ENCODE measurements around the gene CASP10.
"Not testable (repeated sequence)": the region's sequence is repeated elsewhere in the genome, so short reads cannot be mapped to it uniquely, and the experiment has no call there.

CASP10 gene

GRCh38 chr2:201156036-201156435 is 26.9 kb upstream of the CASP10 start:
- DNase-seq = no peak

DNA sequence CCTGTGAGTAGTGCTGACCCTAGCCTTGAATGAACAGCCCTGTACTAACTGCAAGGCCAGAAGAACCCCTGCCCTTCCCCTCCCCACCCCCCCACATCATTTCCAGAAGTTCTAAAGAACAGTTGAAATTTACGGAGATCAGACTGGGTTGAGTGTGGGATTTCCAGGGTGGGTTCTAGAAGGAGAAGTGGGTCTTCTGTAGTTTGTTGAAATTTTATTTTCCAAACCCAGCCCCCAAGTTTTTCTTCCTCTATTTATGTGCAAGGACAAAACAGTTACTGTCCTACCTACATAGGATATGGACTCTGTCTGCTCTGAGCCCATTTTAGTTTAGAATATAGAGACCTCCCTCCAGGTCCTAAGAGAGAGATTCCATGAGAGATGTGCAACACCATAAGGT is 26.3 kb upstream of the CASP10 start:
- no peak for DNase-seq

DNA sequence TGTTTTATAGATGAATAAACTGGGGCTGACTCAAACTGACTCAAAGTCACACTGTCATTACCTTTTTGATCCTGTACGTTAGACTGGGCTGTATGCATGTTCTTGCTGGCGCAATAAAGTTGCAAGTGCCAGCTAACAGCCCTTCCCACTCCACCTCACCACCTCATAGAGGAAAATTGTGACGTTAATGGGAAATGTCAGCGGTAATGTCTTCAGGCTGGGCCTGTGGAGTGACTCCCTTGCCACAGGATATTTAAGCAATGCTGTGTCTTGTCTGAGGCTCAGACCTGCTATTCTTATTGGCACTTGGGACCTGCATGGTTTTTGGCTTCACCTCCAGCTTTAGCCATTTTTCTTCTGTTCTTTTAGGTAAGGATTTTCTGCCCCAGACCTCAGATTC is 25.2 kb upstream of the CASP10 start:
- no peak for DNase-seq

- peak; percentile 73 for DNase-seq
Observed at GRCh38 chr2:201158111-201158929, 24.6 kb upstream of the CASP10 start.

- DNase-seq = no peak
Observed at GRCh38 chr2:201164166-201164565, 18.8 kb upstream of the CASP10 start.

DNA sequence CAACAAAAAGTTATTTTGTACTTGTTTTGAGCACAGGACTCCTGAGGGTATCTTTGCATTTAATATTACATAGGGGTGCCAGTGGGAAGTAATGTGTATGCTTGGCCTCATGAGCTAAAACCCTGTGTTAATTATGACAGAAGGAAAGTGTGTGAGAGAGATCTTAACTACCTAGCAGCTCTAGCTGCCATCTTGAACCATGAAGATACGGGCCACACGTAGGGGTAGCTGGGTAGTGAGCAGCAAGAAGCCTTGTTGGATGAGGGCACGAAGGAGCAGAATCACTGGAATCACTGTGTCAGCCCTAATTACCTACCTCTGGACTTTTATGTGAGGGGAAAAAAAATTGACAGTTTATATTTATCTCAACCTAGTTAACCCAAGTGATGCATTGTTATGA is 15.4 kb upstream of the CASP10 start:
- DNase-seq = no peak

DNA sequence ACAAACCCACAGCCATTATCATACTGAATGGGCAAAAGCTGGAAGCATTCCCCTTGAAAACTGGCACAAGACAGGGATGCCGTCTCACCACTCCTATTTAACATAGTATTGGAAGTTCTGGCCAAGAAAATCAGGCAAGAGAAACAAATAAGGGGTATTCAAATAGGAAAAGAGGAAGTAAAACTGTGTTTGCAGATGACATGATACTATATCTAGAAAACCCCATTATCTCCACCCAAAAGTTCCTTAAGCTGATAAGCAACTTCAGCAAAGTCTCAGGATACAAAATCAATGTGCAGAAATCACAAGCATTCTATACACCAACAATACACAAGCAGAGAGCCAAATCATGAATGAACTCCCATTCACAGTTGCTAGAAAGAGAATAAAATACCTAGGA is 14.4 kb upstream of the CASP10 start:
- DNase-seq = not testable (repeated sequence)

DNA sequence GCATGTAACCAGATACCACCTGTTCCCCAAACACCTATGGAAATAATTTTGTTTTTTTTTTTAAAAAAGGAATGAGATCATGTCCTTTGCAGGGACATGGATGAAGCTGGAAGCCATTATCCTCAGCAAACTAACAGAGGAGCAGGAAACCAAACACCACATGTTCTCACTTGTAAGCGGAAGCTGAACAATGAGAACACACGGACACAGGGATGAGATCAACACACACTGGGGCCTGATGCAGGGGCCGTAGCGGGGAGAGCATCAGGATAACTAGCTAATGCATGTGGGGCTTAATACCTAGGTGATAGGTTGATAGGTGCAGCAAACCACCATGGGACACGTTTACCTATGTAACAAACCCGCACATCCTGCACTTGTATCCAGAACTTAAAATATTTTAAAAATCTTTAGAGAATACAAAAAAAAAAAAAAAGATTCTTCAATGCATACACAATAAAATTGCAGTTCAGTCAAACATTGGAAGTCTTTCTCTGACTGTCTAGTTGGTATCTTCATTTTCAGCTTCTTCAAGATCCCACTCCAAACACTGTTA is 11.6 kb upstream of the CASP10 start:
- peak; percentile 47 for DNase-seq

GRCh38 chr2:201172279-201172678 is 10.7 kb upstream of the CASP10 start:
- DNase-seq = no peak

DNA sequence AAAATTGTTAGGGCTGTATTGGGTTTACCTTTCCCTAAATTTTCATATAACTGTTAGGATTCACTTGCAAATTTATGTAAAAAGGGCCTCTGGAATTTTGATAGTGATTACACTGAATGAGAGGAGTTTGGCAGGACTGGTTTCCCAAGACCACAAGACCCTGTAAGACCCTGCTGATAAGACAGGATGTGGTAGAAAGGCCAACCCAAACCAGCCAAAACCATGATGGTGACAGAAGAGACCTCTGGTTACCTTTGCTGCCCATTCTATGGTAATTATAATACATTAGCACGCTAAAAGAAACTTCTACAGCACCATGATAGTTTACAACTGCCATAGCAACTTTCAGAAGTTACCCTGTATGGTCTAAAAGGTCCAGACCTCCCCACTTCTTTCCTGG is 8.3 kb upstream of the CASP10 start:
- DNase-seq = no peak

GRCh38 chr2:201176081-201176481 is 6.9 kb upstream of the CASP10 start:
- no peak for DNase-seq

GRCh38 chr2:201180010-201180409 is 2.9 kb upstream of the CASP10 start:
- DNase-seq = no peak

GRCh38 chr2:201183365-201183727 is 405 bp downstream of the CASP10 start:
- no peak for DNase-seq

DNA sequence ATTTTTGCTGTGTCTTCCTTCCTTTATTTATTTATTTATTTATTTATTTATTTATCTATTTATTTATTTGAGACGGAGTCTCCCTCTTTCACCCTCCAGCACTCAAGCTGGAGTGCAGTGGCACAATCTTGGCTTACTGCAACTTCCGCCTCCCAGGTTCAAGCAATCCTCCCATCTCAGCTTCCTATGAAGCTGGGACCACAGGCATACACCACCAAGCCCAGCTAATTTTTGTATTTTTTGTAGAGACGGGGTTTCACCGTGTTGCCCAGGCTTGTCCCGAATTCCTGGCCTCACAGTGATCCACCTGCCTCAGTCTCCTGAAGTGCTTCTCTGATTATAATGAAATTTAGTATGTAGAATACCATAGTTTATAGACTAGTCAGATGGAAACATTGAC is 894 bp downstream of the CASP10 start:
- not testable (repeated sequence) for DNase-seq

DNA sequence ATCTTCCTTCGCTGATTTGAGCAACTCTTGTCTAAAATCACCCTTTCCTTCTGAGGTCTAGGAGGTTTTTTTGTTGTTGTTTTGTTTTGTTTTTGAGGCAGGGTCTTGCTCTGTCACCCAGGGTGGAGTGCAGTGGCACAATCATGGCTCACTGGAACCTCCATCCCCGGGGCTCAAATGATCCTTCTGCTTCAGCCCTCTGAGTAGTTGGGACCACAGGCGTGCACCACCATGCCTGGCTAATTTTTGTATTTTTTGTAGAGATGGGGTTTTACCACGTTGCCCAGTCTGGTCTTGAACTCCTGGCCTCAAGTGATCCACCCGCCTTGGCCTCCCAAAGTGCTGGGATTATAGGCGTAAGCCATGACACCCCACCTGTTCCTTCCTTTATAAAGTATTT is 1.3 kb downstream of the CASP10 start:
- not testable (repeated sequence) for DNase-seq

DNA sequence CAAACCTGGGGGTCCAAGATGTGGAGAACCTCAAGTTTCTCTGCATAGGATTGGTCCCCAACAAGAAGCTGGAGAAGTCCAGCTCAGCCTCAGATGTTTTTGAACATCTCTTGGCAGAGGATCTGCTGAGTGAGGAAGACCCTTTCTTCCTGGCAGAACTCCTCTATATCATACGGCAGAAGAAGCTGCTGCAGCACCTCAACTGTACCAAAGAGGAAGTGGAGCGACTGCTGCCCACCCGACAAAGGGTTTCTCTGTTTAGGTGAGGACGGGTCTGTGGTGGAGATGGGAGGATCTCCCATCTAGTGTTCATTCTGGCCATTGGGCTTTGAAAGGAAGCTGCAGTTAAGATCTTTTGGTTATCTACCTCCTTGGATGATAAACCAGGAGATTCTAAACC is 2.9 kb downstream of the CASP10 start:
- DNase-seq = no peak

- no peak for DNase-seq
Observed at GRCh38 chr2:201186982-201187381, 4.0 kb downstream of the CASP10 start.

DNA sequence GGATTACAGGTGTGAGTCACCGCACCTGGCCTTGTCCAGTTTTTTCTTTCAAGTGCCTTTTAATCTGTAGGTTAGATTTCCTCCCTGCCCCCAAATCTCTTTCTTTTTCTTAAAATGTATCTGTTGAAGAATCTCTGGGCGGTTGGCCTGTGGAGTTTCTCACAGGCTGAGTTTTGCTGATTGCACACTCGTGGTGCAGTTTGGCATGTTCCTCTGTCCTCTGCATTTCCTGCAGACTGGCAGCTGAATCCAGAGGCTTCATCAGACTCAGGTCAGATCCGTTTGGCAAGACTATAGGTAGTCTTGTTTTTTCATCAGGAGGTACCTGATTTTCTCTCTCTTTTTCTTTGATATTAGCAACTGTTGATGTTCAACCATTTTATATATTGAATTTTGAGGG is 5.5 kb downstream of the CASP10 start:
- DNase-seq = no peak

- no peak for DNase-seq
Observed at GRCh38 chr2:201191132-201191875, 8.4 kb downstream of the CASP10 start.

DNA sequence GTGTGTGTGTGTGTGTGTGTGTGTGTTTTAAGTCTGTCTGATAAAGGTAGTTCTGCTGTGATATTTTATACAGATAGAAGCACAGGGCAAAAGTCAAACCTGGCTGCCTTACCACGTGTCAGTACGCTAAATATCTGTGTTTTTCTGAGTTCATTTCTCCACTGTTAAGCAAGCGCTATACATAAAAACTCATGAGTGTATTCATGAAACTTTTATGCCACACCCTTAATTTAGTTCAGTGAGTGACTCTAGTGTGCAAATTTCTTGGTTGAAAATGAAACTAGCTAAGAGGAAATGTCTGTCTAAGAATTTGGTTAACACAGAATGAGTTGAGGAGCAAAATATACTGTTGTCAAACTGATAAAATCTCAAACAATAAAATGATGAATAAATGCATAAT is 11.2 kb downstream of the CASP10 start:
- DNase-seq = no peak

DNA sequence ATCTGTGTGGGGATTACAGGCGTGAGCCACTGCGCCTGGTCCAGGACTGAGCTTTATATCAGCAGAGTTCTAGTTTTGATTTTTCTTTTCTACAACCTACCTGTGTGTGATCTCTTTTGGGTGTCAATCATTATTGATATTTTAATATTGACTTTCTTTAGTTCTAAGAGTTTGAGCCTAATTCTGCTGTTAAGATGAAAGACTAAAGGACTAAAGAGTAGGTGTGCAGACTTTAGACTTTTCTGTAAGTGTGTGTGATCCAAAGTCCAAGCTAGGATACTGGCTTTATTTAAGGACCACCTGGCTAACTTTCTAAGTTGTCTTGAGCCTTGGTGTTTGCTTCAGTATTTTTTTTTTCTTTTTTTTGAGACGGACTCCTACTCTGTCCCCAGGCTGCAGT is 12.4 kb downstream of the CASP10 start:
- DNase-seq = no peak

- no peak for DNase-seq
Observed at GRCh38 chr2:201196003-201196402, 13.1 kb downstream of the CASP10 start.

DNA sequence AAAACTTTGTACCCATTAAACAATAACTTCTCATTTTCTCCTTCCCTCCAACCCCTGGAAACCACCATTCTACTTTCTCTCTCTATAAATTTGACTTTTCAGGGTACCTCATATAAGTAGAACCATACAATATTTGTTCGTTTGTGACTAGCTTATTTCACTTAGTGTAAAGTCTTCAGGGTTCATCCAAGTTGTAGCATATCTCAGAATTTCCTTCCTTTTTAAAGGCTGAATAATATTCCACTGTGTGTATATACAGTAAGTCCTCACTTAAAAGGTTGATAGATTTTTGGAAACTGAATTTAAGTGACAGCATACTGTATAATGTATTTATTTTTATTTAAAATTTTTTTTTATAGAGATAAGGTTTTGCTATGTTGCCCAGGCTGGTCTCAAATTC is 13.9 kb downstream of the CASP10 start:
- DNase-seq = no peak

DNA sequence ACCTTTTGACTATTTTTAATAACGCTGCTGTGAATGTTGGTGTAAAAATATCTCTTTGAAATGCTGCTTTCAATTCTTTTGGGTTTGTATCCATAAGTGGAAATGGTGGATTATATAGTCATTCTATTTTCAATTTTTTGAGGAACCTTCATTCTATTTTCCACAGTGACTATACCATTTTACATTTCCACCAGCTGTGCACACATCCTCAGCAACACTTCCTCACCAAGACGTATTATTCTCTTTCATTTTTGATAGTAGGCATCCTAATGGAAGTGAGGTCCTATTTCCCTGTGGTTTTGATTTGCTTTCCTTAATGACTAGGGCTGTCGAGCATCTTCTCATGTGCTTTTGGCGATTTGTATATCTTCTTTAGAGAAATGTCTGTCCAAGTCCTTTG is 14.8 kb downstream of the CASP10 start:
- no peak for DNase-seq
